ENCODE measurements around the gene CA4. TPM values are rescaled to one million over a fixed set of nuclear protein-coding genes. Genes with fewer than 3 reads are reported as not detected.

CA4 gene
- total and polyA plus RNA-seq, 2 of the 8 experiments (the other 6 are each of a cell fraction or from before 2014, with no cell fraction given), result 3.6 to 4.2 TPM

DNA sequence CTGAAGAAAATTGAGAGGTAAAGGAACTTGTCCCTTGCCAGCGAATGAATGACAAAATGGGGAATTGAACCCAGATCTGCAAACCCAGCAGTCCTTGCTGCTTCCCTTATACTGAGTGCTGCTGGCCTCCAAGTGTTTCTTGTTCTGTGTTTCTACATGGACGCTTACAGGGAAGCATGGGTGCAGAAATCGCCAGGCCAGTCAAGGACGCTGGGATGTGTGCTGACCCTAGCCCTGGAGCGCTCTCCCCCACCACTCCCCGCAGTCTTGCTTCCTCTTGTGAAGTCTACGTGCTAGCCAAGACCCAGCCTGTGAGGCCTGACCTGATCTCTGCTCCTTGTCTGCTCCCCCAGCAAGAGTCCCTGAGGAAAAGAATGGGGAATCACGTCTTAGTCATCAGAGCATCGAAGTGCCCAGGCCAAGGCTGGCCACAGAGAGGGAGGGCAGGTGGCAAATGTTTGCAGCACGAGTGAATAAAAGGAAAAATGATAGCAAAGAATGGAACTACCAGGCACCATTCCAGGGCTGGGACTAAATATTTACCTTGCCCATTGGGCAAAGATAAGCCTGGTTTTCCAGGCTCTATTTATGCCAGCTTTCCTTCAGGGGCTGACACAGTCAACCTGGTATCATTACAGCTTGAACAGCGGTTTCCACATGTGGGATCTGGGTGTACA is 17.4 kb downstream of the CA4 start:
- H4K91ac ChIP-seq (replicated peaks; ENCODE audit: insufficient read length, low read length), result no peak overlapping the region
- TF ChIP-seq JUN (IDR thresholded peaks at IDR 0.05; ENCODE audit: low read depth, low read length) (no peak), RXRA (IDR thresholded peaks at IDR 0.05; ENCODE audit: insufficient read depth, low read depth, low read length) (no peak), EGR1 (IDR thresholded peaks at IDR 0.05; ENCODE audit: borderline replicate concordance, low read depth, low read length) (no peak), BACH1 (IDR thresholded peaks at IDR 0.05; ENCODE audit: low read length) (no peak), RBBP5 (IDR thresholded peaks at IDR 0.05; ENCODE audit: borderline replicate concordance, low read depth, low read length) (no peak), HDAC6 (IDR thresholded peaks at IDR 0.05; ENCODE audit: low read depth, low read length) (no peak), EP300 (IDR thresholded peaks at IDR 0.05; ENCODE audit: borderline replicate concordance in 1 of 2, low read depth in 2 of 2, low read length in 2 of 2) (no peak), CEBPB (IDR thresholded peaks at IDR 0.05; ENCODE audit: low read depth, low read length) (no peak), RFX5 (IDR thresholded peaks at IDR 0.05; ENCODE audit: borderline replicate concordance, low read depth, low read length) (no peak), SP1 (IDR thresholded peaks at IDR 0.05; ENCODE audit: low read depth, low read length) (no peak), RNF2 (IDR thresholded peaks at IDR 0.05; ENCODE audit: borderline replicate concordance, low read depth, low read length, missing control alignments, poor library complexity, severe bottlenecking) (no peak), ASH2L (IDR thresholded peaks at IDR 0.05; ENCODE audit: low read length) (no peak), CREB1 (IDR thresholded peaks at IDR 0.05) (no peak)

More for the DNA sequence above, 17.4 kb downstream of the CA4 start:
- Histone ChIP-seq H3K18ac (ENCODE audit: extremely low read depth, low read length) (no peak overlapping the region), H2BK20ac (ENCODE audit: low read length) (no peak overlapping the region), H2AFZ (ENCODE audit: low read length) (no peak overlapping the region), H3K56ac (replicated peaks; ENCODE audit: insufficient read length, low read depth, low read length) (no peak overlapping the region), H3K4me2 (ENCODE audit: insufficient read depth in 1 of 2, low read depth in 2 of 2, low read length in 2 of 2) (no peak overlapping the region), H3K79me1 (ENCODE audit: low read depth, low read length) (no peaks in the 10 kb centered on the region), H3K9ac (replicated peaks in 1 of 4; ENCODE audit: extremely low read depth in 1 of 4, low read depth in 3 of 4, low read length in 3 of 4) (no peak overlapping the region), H3K4ac (replicated peaks; ENCODE audit: insufficient read length, low read depth, low read length) (no peak overlapping the region), H2BK12ac (ENCODE audit: low read depth, low read length) (no peak overlapping the region), H3K4me1 (replicated peaks in 1 of 4; ENCODE audit: control insufficient read depth in 3 of 4, insufficient read depth in 4 of 4, low read length in 3 of 4) (peaks cover 0 to 18% (median 12%) of the 10 kb centered on the region in 4 experiments; a peak in 6 of 7 replicates), H3K27me3 (replicated peaks in 1 of 4; ENCODE audit: control insufficient read depth in 3 of 4, extremely low read depth in 1 of 4, insufficient read depth in 3 of 4, low read length in 3 of 4) (no peaks in the 10 kb centered on the region), H3K36me3 (ENCODE audit: control insufficient read depth in 2 of 4, insufficient read depth in 4 of 4, low read length in 3 of 4) (no peaks in the 10 kb centered on the region), H2AK5ac (ENCODE audit: low read depth, low read length) (no peak overlapping the region), H3K27ac (ENCODE audit: low read depth, low read length) (no peak overlapping the region), H3K23me2 (ENCODE audit: low read depth, low read length) (no peaks in the 10 kb centered on the region; the same call in 1 of the 2 replicates), H2BK5ac (ENCODE audit: low read depth, low read length) (no peak overlapping the region), H4K8ac (ENCODE audit: extremely low read depth, insufficient read depth, low read length) (no peak overlapping the region), H3K4me3 (ENCODE audit: extremely low read depth in 1 of 4, insufficient read depth in 2 of 4, low read depth in 3 of 4, low read length in 4 of 4) (no peak overlapping the region), H2BK120ac (replicated peaks; ENCODE audit: low read depth, low read length) (no peak overlapping the region), H3K9me3 (ENCODE audit: insufficient read depth in 2 of 2, low read depth in 1 of 2, low read length in 1 of 2) (no peaks in the 10 kb centered on the region), H3K14ac (ENCODE audit: insufficient read length) (no peak overlapping the region), H3K23ac (ENCODE audit: insufficient read length) (no peak overlapping the region), H4K5ac (ENCODE audit: insufficient read length, low read depth, low read length) (no peak overlapping the region), H3K79me2 (ENCODE audit: control insufficient read depth in 1 of 2, insufficient read depth in 2 of 2, low read length in 2 of 2) (no peaks in the 10 kb centered on the region), H2BK15ac (ENCODE audit: low read length) (no peak overlapping the region), H4K20me1 (replicated peaks in 1 of 2; ENCODE audit: control insufficient read depth in 1 of 2, insufficient read depth in 2 of 2, low read length in 2 of 2) (no peaks in the 10 kb centered on the region)
- POLR2A ChIA-PET (ENCODE audit: partially characterized antibody), result interaction anchor here (1.0 kb wide), 2 partner anchors 8 to 9 kb away, joined by 3 to 4 read pairs; no protein-coding TSS in a partner anchor
- CTCF ChIA-PET (ENCODE audit: partially characterized antibody), result interaction anchor here (1.0 to 6.6 kb wide), 5 partner anchors 8 to 27 kb away, joined by 3 to 61 read pairs (median 4); no protein-coding TSS in a partner anchor
- no peak for DNase-seq (ENCODE audit: low read depth in 1 of 2, low spot score in 2 of 2)
- no peak for FAIRE-seq
- 87% methylated on average over 11 of the region's 11 CpGs; no CpG with 5 or more reads in 1 of the 2 experiments for WGBS, 2 experiments (ENCODE audit: extremely low coverage in 1 of 2, insufficient coverage in 1 of 2, insufficient read length in 1 of 2, insufficient replicate concordance in 2 of 2, low coverage in 1 of 2, low lambda C conversion rate in 2 of 2, missing lambda C conversion rate in 1 of 2)
